Adipose tissue (tissue), 3 donors: ENCODE data around the gene NFU1. TPM values are rescaled to one million over a fixed set of nuclear protein-coding genes. Genes with fewer than 3 reads are reported as not detected.
A peak's percentile ranks its signal among the peaks of the same experiment; 100 is the strongest.

Experiments
- H3K27ac ChIP-seq: one replicate; pipeline ENCODE4 v1.5.1; 2013; ENCODE audit warnings: low read depth, low read length
- WGBS, 3 donors: extraction: QIAGEN DNeasy Blood & Tissue Kit; methylation state at CpG; one replicate each; pipeline ENCODE4 v1.1.7; 2013; 5-methylcytosine and 5-hydroxymethylcytosine counted together
- polyA plus RNA-seq, 3 donors: library from polyadenylated mRNA; stranded (reverse); fragments of 200-250 nt; gene quantifications; one replicate each; pipeline ENCODE4 v1.2.3, GENCODE V29; 2013
- donor health status: healthy with polysubstance abuse.
- donor health status: Bipolar disorder and iron deficiency.
- donor health status: healthy.

The NFU1 gene
- 10 to 100 TPM; 30.2 to 83.9 (median 76.5) TPM for polyA plus RNA-seq

GRCh38 chr2:69436938-69437750, at the start of gene NFU1:
Gene NFU1 (minus strand): TSS chr2:69437435. CDS start chr2:69437422, 13 bp downstream.
- 0 to 1% (median 0%) methylated on average over 60 of the region's 60 CpGs for WGBS, 3 donors
- H3K27ac ChIP-seq: peak within 1 kb of the TSS; percentile 60

GRCh38 chr2:69483696-69484095, 46.5 kb upstream of the NFU1 start:
- no peak overlapping the region for H3K27ac ChIP-seq
- whole genome bisulfite sequencing, 3 donors: 16 to 68% (median 61%) methylated on average over 3 of the region's 3 CpGs

GRCh38 chr2:69483024-69483423, 45.8 kb upstream of the NFU1 start:
- WGBS, 3 donors: 55 to 79% (median 73%) methylated on average over 4 of the region's 4 CpGs
- H3K27ac ChIP-seq: no peak overlapping the region

- 77 to 86% (median 81%) methylated on average over 3 of the region's 3 CpGs for WGBS, 3 donors
- H3K27ac ChIP-seq: no peak overlapping the region
These were observed 45.2 kb upstream of the NFU1 start for GRCh38 chr2:69482471-69482870.

- 94 to 96% (median 95%) methylated on average over 1 of the region's 1 CpG for WGBS, 3 donors
- no peak overlapping the region for H3K27ac ChIP-seq
These were observed 44.2 kb upstream of the NFU1 start for GRCh38 chr2:69481421-69481820.

- no peak overlapping the region for H3K27ac ChIP-seq
- WGBS, 3 donors: 76 to 84% (median 82%) methylated on average over 1 of the region's 1 CpG
These were observed 40.4 kb upstream of the NFU1 start for GRCh38 chr2:69477627-69478026.

GRCh38 chr2:69474688-69475087, 37.5 kb upstream of the NFU1 start:
- WGBS, 3 donors: 72 to 93% (median 85%) methylated on average over 2 of the region's 2 CpGs
- no peak overlapping the region for H3K27ac ChIP-seq

- H3K27ac ChIP-seq: no peak overlapping the region
- 38 to 83% (median 74%) methylated on average over 2 of the region's 2 CpGs for WGBS, 3 donors
These were observed 34.6 kb upstream of the NFU1 start for GRCh38 chr2:69471793-69472192.

GRCh38 chr2:69470911-69471310, 33.7 kb upstream of the NFU1 start:
- H3K27ac ChIP-seq: no peak overlapping the region
- WGBS, 3 donors: 52 to 90% (median 85%) methylated on average over 5 of the region's 5 CpGs

GRCh38 chr2:69469784-69470183, 32.5 kb upstream of the NFU1 start:
- 92 to 94% (median 92%) methylated on average over 1 of the region's 1 CpG for WGBS, 3 donors

GRCh38 chr2:69469375-69469774, 32.1 kb upstream of the NFU1 start:
- WGBS, 3 donors: 85 to 95% (median 94%) methylated on average over 3 of the region's 3 CpGs
- H3K27ac ChIP-seq: no peak overlapping the region

More at GRCh38 chr2:69469784-69470183, 32.5 kb upstream of the NFU1 start:
- no peak overlapping the region for H3K27ac ChIP-seq

- WGBS, 3 donors: 80 to 93% (median 91%) methylated on average over 8 of the region's 8 CpGs
These were observed 29.5 kb upstream of the NFU1 start for GRCh38 chr2:69466728-69467127.

GRCh38 chr2:69465513-69466456, 28.6 kb upstream of the NFU1 start:
- no peak overlapping the region for H3K27ac ChIP-seq
- 68 to 82% (median 79%) methylated on average over 14 of the region's 14 CpGs for WGBS, 3 donors

More at GRCh38 chr2:69466728-69467127, 29.5 kb upstream of the NFU1 start:
- H3K27ac ChIP-seq: no peak overlapping the region

- no peak overlapping the region for H3K27ac ChIP-seq
- 58 to 81% (median 66%) methylated on average over 3 of the region's 3 CpGs for WGBS, 3 donors
These were observed 27.3 kb upstream of the NFU1 start for GRCh38 chr2:69464575-69464974.

- 97 to 100% (median 98%) methylated on average over 3 of the region's 3 CpGs for WGBS, 3 donors
- H3K27ac ChIP-seq: no peak overlapping the region
These were observed 25.5 kb upstream of the NFU1 start for GRCh38 chr2:69462780-69463179.

- H3K27ac ChIP-seq: no peak overlapping the region
- WGBS, 3 donors: 95 to 100% (median 96%) methylated on average over 6 of the region's 6 CpGs
These were observed 24.2 kb upstream of the NFU1 start for GRCh38 chr2:69461404-69461803.

GRCh38 chr2:69459936-69460335, 22.7 kb upstream of the NFU1 start:
- H3K27ac ChIP-seq: no peak overlapping the region
- WGBS, 3 donors: 70 to 80% (median 73%) methylated on average over 4 of the region's 4 CpGs

GRCh38 chr2:69456950-69457445, 19.8 kb upstream of the NFU1 start:
- no peak overlapping the region for H3K27ac ChIP-seq

GRCh38 chr2:69456154-69456553, 18.9 kb upstream of the NFU1 start:
- H3K27ac ChIP-seq: no peak overlapping the region
- 96 to 98% (median 97%) methylated on average over 7 of the region's 7 CpGs for WGBS, 3 donors
